ENCODE results near the gene FOSL2. TPM values are rescaled to one million over a fixed set of nuclear protein-coding genes. Genes with fewer than 3 reads are reported as not detected.

FOSL2 gene
- total and polyA plus RNA-seq, 10 of the 15 experiments (the other 5 are each of a cell fraction or from before 2014, with no cell fraction given), result 0.05 to 1.3 (median 0.34) TPM

DNA sequence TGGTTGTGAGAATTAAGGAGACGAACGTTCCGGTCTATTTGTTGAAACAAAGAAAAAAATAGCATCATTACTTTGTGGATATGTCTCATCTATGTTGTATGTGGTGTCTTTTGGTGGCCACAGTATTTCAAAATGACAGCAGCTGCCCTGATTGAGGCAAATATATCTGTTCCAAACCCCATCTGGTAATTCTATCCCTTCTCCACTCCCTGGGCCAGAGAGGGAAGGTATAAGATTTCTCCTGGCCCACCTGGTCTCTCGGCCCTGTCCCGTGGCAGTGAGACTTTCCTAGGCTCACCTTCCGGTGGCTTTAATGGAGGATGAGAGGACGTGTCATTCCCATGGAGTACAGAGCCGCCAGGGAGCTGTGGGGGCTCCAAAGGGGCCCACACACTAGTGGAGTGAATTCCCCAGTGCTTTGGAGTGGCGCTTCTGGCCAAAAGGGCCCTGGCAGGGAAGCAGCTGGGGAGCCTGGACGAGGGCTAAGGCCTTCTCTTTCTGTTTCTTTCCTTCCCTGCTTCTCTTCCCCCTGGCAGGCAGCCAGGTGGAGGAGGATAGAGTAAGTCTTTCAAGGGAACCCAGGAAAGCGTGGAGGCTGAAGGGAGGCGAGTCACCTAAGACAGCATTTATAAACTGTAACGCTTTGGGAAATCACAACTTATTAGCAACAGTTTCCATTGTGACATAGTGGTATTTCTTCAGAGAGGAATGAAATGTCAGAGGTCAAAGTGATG is 5.6 kb downstream of the FOSL2 start (continued):
- TF ChIP-seq HCFC1 (IDR thresholded peaks at IDR 0.05; ENCODE audit: low read length), result no peak

DNA sequence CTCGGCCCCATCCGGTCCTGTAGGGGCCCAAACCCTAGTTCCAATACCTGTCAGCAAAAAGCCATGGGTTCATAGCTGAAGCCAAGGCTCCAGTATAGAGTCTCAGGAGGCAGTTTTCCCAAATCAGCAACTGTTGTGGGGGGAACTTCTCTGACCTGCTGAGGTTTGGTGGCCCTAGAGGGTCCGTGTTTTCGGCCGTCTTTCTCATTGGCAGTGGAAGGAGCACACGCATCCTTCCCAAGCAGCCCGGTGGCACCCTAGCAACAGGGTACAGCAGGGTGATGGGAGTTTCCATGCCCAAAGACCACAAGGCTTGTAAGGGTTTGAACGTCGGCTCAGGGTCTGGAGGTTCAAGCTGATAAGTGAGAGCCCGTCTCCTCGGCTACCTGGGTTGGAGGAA is 6.6 kb downstream of the FOSL2 start:
- Histone ChIP-seq H4K20me1 (ENCODE audit: control insufficient read depth, insufficient read depth) (no peaks in the 10 kb centered on the region), H3K4me1 (ENCODE audit: control insufficient read depth, insufficient read depth, low read length) (no peaks in the 10 kb centered on the region), H3K79me2 (ENCODE audit: control insufficient read depth, insufficient read depth, low read length) (no peaks in the 10 kb centered on the region)

More for the DNA sequence above, 6.6 kb downstream of the FOSL2 start:
- H3K4me2 ChIP-seq (ENCODE audit: control insufficient read depth, insufficient read depth), result no peak overlapping the region
- RAD21 ChIA-PET (ENCODE audit: unreplicated experiment), result no interaction called here
- no peak overlapping the region for H3K27ac ChIP-seq (ENCODE audit: control insufficient read depth, insufficient read depth)
- H3K4me3 ChIP-seq, result no peak overlapping the region
- ATAC-seq, result no peak
- SMC1A ChIA-PET (ENCODE audit: uncharacterized antibody, unreplicated experiment), result no interaction called here
- 71% methylated on average over 11 of the region's 11 CpGs for WGBS (ENCODE audit: insufficient coverage, insufficient replicate concordance, low lambda C conversion rate, missing lambda C conversion rate)
- TF ChIP-seq CHD4 (IDR thresholded peaks at IDR 0.05) (no peak), PBX3 (IDR thresholded peaks at IDR 0.05; ENCODE audit: insufficient replicate concordance, low read depth, low read length) (no peak), KAT2A (conservative IDR thresholded peaks at IDR 0.05; ENCODE audit: control insufficient read depth, low read depth, low read length) (no peak), ZZZ3 (IDR thresholded peaks at IDR 0.05; ENCODE audit: control insufficient read depth, insufficient read length, low read depth) (no peak), ASH2L (IDR thresholded peaks at IDR 0.05; ENCODE audit: borderline replicate concordance, low read depth) (no peak), NFIC (IDR thresholded peaks at IDR 0.05; ENCODE audit: low read depth, low read length) (no peak), DPF2 (IDR thresholded peaks at IDR 0.05) (no peak), ZBTB11 (CRISPR knock-in tag; IDR thresholded peaks at IDR 0.05) (no peak), HDAC2 (IDR thresholded peaks at IDR 0.05) (no peak), ZNF207 (IDR thresholded peaks at IDR 0.05; ENCODE audit: borderline replicate concordance) (no peak), ZSCAN29 (IDR thresholded peaks at IDR 0.05) (no peak), MXI1 (IDR thresholded peaks at IDR 0.05; ENCODE audit: low read depth, low read length) (no peak), FOXK2 (IDR thresholded peaks at IDR 0.05) (no peak), BCL11A (IDR thresholded peaks at IDR 0.05; ENCODE audit: low read depth, low read length) (no peak), BACH1 (IDR thresholded peaks at IDR 0.05; ENCODE audit: borderline replicate concordance) (no peak), RB1 (IDR thresholded peaks at IDR 0.05; ENCODE audit: borderline replicate concordance) (no peak), FOXM1 (IDR thresholded peaks at IDR 0.05; ENCODE audit: low read depth, low read length) (no peak), NBN (IDR thresholded peaks at IDR 0.05) (no peak), TCF12 (IDR thresholded peaks at IDR 0.05; ENCODE audit: low read depth, low read length) (no peak), HDAC6 (IDR thresholded peaks at IDR 0.05; ENCODE audit: unreplicated experiment) (no peak)
- POLR2A ChIA-PET, result no interaction called here
- no peak for DNase-seq (ENCODE audit: low read depth, low spot score)
- intact Hi-C loops (cut with micrococcal nuclease; ENCODE audit: unreplicated experiment) (loop anchor here (10.0 kb wide), 1 partner anchor 244 kb away; no protein-coding TSS in a partner anchor), in situ Hi-C loops (cut with MboI) (no loop called here)
- no peak overlapping the region for H2AFZ ChIP-seq (ENCODE audit: control insufficient read depth, low read depth, low read length)
- CTCF ChIA-PET, result no interaction called here
- H3K27me3 ChIP-seq (replicated peaks in 1 of 2; ENCODE audit: control insufficient read depth in 2 of 2, insufficient read depth in 2 of 2, low read length in 1 of 2), result 0 out of 4 replicates have a peak, but pooled peaks cover 0 to 2% of the 10 kb centered on the region in 2 experiments
- H3K36me3 ChIP-seq (ENCODE audit: control insufficient read depth in 2 of 2, insufficient read depth in 2 of 2, low read length in 1 of 2), result no peaks in the 10 kb centered on the region
- no peak overlapping the region for H3K9ac ChIP-seq (ENCODE audit: control insufficient read depth, insufficient read depth, low read length)
- no peak for FAIRE-seq
- H3K9me3 ChIP-seq (replicated peaks; ENCODE audit: control insufficient read depth, insufficient read depth, low read length), result no peaks in the 10 kb centered on the region
- BruUV-seq (replicated peaks), result no TSS peak

Data from GM12878 (cell line).